HepG2 (cell line): Measurements from ENCODE around the gene MBD5. TPM values are rescaled to one million over a fixed set of nuclear protein-coding genes. Genes with fewer than 3 reads are reported as not detected.

Experiments used
- ATAC-seq: fragments of 200-7000 bp; cut with Tn5 transposase; 3 replicates; pipeline ENCODE4 v1.9.1; 2020; ENCODE audit warnings: mild to moderate bottlenecking, moderate library complexity
- BruUV-seq: library from RNA; stranded (reverse); fragments of 400-500 nt; replicated peaks from 2 replicates; lab custom pipeline; 2021; lab: Mats Ljungman, UMichigan
- CTCF ChIA-PET: fragments of 300-600 bp; formaldehyde crosslinking; extraction: SDS; loops from one replicate; lab custom pipeline; 2021; ENCODE audit warnings: low total read pairs, inconsistent platforms, low intra/inter-chr PET ratio; lab: Yijun Ruan, JAX
- POLR2A ChIA-PET: fragments of 350-600 bp; sonication (Branson Sonifier 250); formaldehyde crosslinking; loops from one replicate; lab custom pipeline; 2020; ENCODE audit warnings: antibody characterized with exemption, inconsistent platforms; lab: Yijun Ruan, JAX
- DNase-seq: peaks from one replicate; pipeline ENCODE4 v3.0.0-alpha.2; 2015; ENCODE audit warnings: low spot score
- FAIRE-seq: peaks from 3 replicates; lab custom pipeline; 2011; peaks lifted over from hg19 to GRCh38; lab: Jason Lieb, UNC
- H2AFZ ChIP-seq: one replicate; pipeline ENCODE4 v1.6.1; 2011; ENCODE audit warnings: low read length, inconsistent platforms
- H3K27ac ChIP-seq: fragments of 300-600 bp; 3 replicates; pipeline ENCODE4 v1.8.0; 2011; ENCODE audit warnings: mixed run types, mild to moderate bottlenecking, mixed read lengths, low read length, inconsistent platforms; ENCODE audit not compliant: insufficient read depth; ENCODE audit errors: extremely low read length
- H3K27me3 ChIP-seq, 2 experiments: fragments of 200-600 bp in 1 of 2; 2 replicates in 1 of 2; 3 replicates in 1 of 2; pipeline versions ENCODE4 v1.6.0 to v1.8.0; 2011; ENCODE audit warnings: low read length in 2 of 2, mild to moderate bottlenecking in 2 of 2, moderate library complexity in 2 of 2, inconsistent platforms in 1 of 2; ENCODE audit not compliant: insufficient read depth in 2 of 2, control insufficient read depth in 1 of 2
- H3K36me3 ChIP-seq, 2 experiments: fragments of 200-600 bp in 1 of 2; replicated peaks in 1 of 2; 2 replicates in 1 of 2; 3 replicates in 1 of 2; pipeline versions ENCODE4 v1.5.1 to v1.8.0; 2011; ENCODE audit warnings: low read length in 2 of 2, inconsistent platforms in 1 of 2; ENCODE audit not compliant: insufficient read depth in 2 of 2, control insufficient read depth in 1 of 2
- H3K4me1 ChIP-seq: 2 replicates; pipeline ENCODE4 v1.5.1; 2012; ENCODE audit warnings: low read length, inconsistent platforms; ENCODE audit not compliant: insufficient read depth
- H3K4me2 ChIP-seq: 2 replicates; pipeline ENCODE4 v1.6.0; 2011; ENCODE audit warnings: low read depth, low read length, inconsistent platforms
- H3K4me3 ChIP-seq, 3 experiments: fragments of 200-600 bp in 1 of 3; sonication (generic), shearing (Covaris generic) in 1 of 3; replicated peaks in 1 of 3; 2 replicates each; pipeline ENCODE4 v1.5.1; 2011 to 2016; ENCODE audit warnings: low read length in 3 of 3, inconsistent platforms in 2 of 3, low read depth in 2 of 3, mild to moderate bottlenecking in 2 of 3, control low read depth in 1 of 3, mixed read lengths in 1 of 3; ENCODE audit not compliant: insufficient read depth in 1 of 3
- H3K79me2 ChIP-seq: one replicate; pipeline ENCODE4 v1.6.1; 2011; ENCODE audit warnings: low read length, inconsistent platforms; ENCODE audit not compliant: insufficient read depth
- H3K9ac ChIP-seq: 2 replicates; pipeline ENCODE4 v1.6.0; 2011; ENCODE audit warnings: mild to moderate bottlenecking, low read depth, low read length, inconsistent platforms; ENCODE audit not compliant: insufficient read depth
- H3K9me3 ChIP-seq: 2 replicates; pipeline ENCODE4 v1.5.1; 2012; ENCODE audit warnings: mild to moderate bottlenecking, low read length
- H4K20me1 ChIP-seq: 2 replicates; pipeline ENCODE4 v1.6.0; 2011; ENCODE audit warnings: inconsistent platforms, mild to moderate bottlenecking, low read length, moderate library complexity; ENCODE audit not compliant: insufficient read depth
- AFF4 ChIP-seq: sonication (generic); formaldehyde crosslinking; IDR thresholded peaks from 2 replicates; pipeline ENCODE4 v1.4.0; 2020; ENCODE audit warnings: missing genetic modification reagents
- ARID3A ChIP-seq: IDR thresholded peaks from 2 replicates; pipeline ENCODE4 v1.6.1; 2012; ENCODE audit warnings: low read depth, low read length, improper control_type of control experiment
- CENPBD1 ChIP-seq: sonication (generic); formaldehyde crosslinking; IDR thresholded peaks from 2 replicates; pipeline ENCODE4 v1.8.0; 2022; ENCODE audit warnings: missing genetic modification reagents, low read depth, mild to moderate bottlenecking, borderline replicate concordance
- CHCHD3 ChIP-seq: sonication (generic); formaldehyde crosslinking; IDR thresholded peaks from 2 replicates; pipeline ENCODE4 v1.8.0; 2022; ENCODE audit warnings: mild to moderate bottlenecking, missing genetic modification reagents, moderate library complexity
- JDP2 ChIP-seq: sonication (generic); formaldehyde crosslinking; IDR thresholded peaks from 2 replicates; pipeline ENCODE4 v1.8.1; 2022; ENCODE audit warnings: missing genetic modification reagents, borderline replicate concordance
- NFE2 ChIP-seq: sonication (generic); formaldehyde crosslinking; IDR thresholded peaks from 2 replicates; pipeline ENCODE4 v1.4.0; 2020; ENCODE audit warnings: missing genetic modification reagents
- NR0B2 ChIP-seq: sonication (generic); formaldehyde crosslinking; IDR thresholded peaks from 2 replicates; pipeline ENCODE4 v1.4.0; 2020; ENCODE audit warnings: mild to moderate bottlenecking, missing genetic modification reagents
- PAWR ChIP-seq: sonication (generic); formaldehyde crosslinking; IDR thresholded peaks from 2 replicates; pipeline ENCODE4 v1.4.0; 2020; ENCODE audit warnings: missing genetic modification reagents, mild to moderate bottlenecking, borderline replicate concordance
- POLR2A ChIP-seq, 2 experiments: IDR thresholded peaks; 2 replicates each; pipeline ENCODE4 v1.6.1; 2011; ENCODE audit warnings: low read depth in 2 of 2, low read length in 2 of 2, mild to moderate bottlenecking in 1 of 2, moderate library complexity in 1 of 2; ENCODE audit not compliant: insufficient read depth in 1 of 2
- PRPF4 ChIP-seq: fragments of 200-400 bp; formaldehyde crosslinking; IDR thresholded peaks from 2 replicates; pipeline ENCODE4 v1.6.1; 2016; ENCODE audit warnings: low read length, low read depth; ENCODE audit not compliant: poor library complexity, severe bottlenecking
- SP5 ChIP-seq: IDR thresholded peaks from 2 replicates; pipeline ENCODE4 v1.6.1; 2016; ENCODE audit warnings: low read depth, borderline replicate concordance
- ZBTB7B ChIP-seq: sonication (generic); formaldehyde crosslinking; IDR thresholded peaks from 2 replicates; pipeline ENCODE4 v1.4.0; 2020; ENCODE audit warnings: missing genetic modification reagents
- ZNF331 ChIP-seq: sonication (generic); formaldehyde crosslinking; IDR thresholded peaks from 2 replicates; pipeline ENCODE4 v1.4.0; 2020; ENCODE audit warnings: missing genetic modification reagents
- ZNF503 ChIP-seq: sonication (generic); formaldehyde crosslinking; IDR thresholded peaks from 2 replicates; pipeline ENCODE4 v1.4.0; 2020; ENCODE audit warnings: missing genetic modification reagents
- ZNF577 ChIP-seq: sonication (generic); formaldehyde crosslinking; IDR thresholded peaks from 2 replicates; pipeline ENCODE4 v1.4.0; 2020; ENCODE audit warnings: mild to moderate bottlenecking, low read depth, missing genetic modification reagents, borderline replicate concordance
- ZNF746 ChIP-seq: sonication (generic); formaldehyde crosslinking; IDR thresholded peaks from 2 replicates; pipeline ENCODE4 v1.8.0; 2022; ENCODE audit warnings: mild to moderate bottlenecking, missing genetic modification reagents
- ZSCAN22 ChIP-seq: sonication (generic); formaldehyde crosslinking; IDR thresholded peaks from 2 replicates; pipeline ENCODE4 v1.4.0; 2020; ENCODE audit warnings: mild to moderate bottlenecking, missing genetic modification reagents
- ZSCAN9 ChIP-seq: IDR thresholded peaks from 2 replicates; pipeline ENCODE4 v1.6.1; 2016; ENCODE audit warnings: borderline replicate concordance
- WGBS: methylation state at CpG from one replicate; pipeline ENCODE4 v1.1.6; 2017; ENCODE audit warnings: low lambda C conversion rate; 5-methylcytosine and 5-hydroxymethylcytosine counted together
- in situ Hi-C: cut with HindIII; loops from 2 replicates; pipeline ENCODE4 v1.10.0; 2017; ENCODE audit warnings: low pct_unique_long_range_greater_than_20kb; ENCODE audit not compliant: extremely low pct_ligation_motif_present
- intact Hi-C: fragments of 100-400 bp; cut with micrococcal nuclease; formaldehyde crosslinking; loops from one replicate; pipeline ENCODE4 v1.10.0; 2022; ENCODE audit not compliant: unreplicated experiment
- polyA plus RNA-seq, 8 experiments: library from polyadenylated mRNA; depleted of rRNA in 3 of 8; stranded (reverse) in 7 of 8; unstranded in 1 of 8; fragments of >200 nt; fragmentation: Illumina TruSeq in 4 of 8; extraction: Trizol in 4 of 8; gene quantifications; 2 replicates each; pipeline versions ENCODE4 v1.2.1 to v1.2.3, GENCODE V29; 2011 to 2016; ENCODE audit warnings: low read depth in 4 of 8, missing spikeins in 1 of 8, mixed read lengths in 1 of 8; ENCODE audit not compliant: insufficient read depth in 1 of 8
- total RNA-seq, 5 experiments: library from RNA; depleted of rRNA; stranded (reverse); fragments of >200 nt; fragmentation: Illumina TruSeq; extraction: Trizol; gene quantifications; 2 replicates each; pipeline ENCODE4 v1.2.3, GENCODE V29; 2016; ENCODE audit warnings: low read depth in 1 of 5

Gene MBD5
- total and polyA plus RNA-seq, 2 of the 13 experiments (the other 11 are each of a cell fraction or from before 2014, with no cell fraction given): 13.5 to 26.4 TPM

GRCh38 chr2:148490840-148491439, 470.0 kb downstream of the MBD5 start:
- FAIRE-seq: no peak
- BruUV-seq: no TSS peak
- POLR2A ChIA-PET: no interaction called here
- TF ChIP-seq AFF4 (CRISPR knock-in tag) (no peak), ZNF503 (no peak), PAWR (CRISPR knock-in tag) (no peak), CENPBD1 (CRISPR knock-in tag) (no peak), ARID3A (no peak), PRPF4 (no peak), ZBTB7B (CRISPR knock-in tag) (no peak), ZSCAN22 (no peak), ZNF577 (no peak), POLR2A (IDR thresholded peaks at IDR 0.05; ENCODE audit: insufficient read depth in 1 of 2, low read depth in 2 of 2, low read length in 2 of 2) (no peak), NR0B2 (CRISPR knock-in tag) (no peak), ZNF746 (no peak), ZNF331 (CRISPR knock-in tag) (no peak), ZSCAN9 (CRISPR knock-in tag) (no peak), CHCHD3 (CRISPR knock-in tag) (no peak), SP5 (no peak), NFE2 (CRISPR knock-in tag) (no peak), JDP2 (CRISPR knock-in tag) (no peak)

More at GRCh38 chr2:148490840-148491439, 470.0 kb downstream of the MBD5 start:
- Histone ChIP-seq H4K20me1 (no peaks in the 10 kb centered on the region), H3K36me3 (no peaks in the 10 kb centered on the region), H3K27ac (no peak overlapping the region), H3K9me3 (no peaks in the 10 kb centered on the region), H3K4me1 (no peaks in the 10 kb centered on the region; the same call in 1 of the 2 replicates), H3K9ac (no peak overlapping the region), H3K27me3 (no peaks in the 10 kb centered on the region), H3K79me2 (no peaks in the 10 kb centered on the region), H3K4me3 (no peak overlapping the region), H2AFZ (no peak overlapping the region), H3K4me2 (no peak overlapping the region)
- WGBS: 72% methylated on average over 4 of the region's 4 CpGs
- DNase-seq (no peak), ATAC-seq (no peak)
- CTCF ChIA-PET: no interaction called here
- intact Hi-C loops (no loop called here), in situ Hi-C loops (no loop called here)
